Measurements from ENCODE around the gene PEX16.

DNA sequence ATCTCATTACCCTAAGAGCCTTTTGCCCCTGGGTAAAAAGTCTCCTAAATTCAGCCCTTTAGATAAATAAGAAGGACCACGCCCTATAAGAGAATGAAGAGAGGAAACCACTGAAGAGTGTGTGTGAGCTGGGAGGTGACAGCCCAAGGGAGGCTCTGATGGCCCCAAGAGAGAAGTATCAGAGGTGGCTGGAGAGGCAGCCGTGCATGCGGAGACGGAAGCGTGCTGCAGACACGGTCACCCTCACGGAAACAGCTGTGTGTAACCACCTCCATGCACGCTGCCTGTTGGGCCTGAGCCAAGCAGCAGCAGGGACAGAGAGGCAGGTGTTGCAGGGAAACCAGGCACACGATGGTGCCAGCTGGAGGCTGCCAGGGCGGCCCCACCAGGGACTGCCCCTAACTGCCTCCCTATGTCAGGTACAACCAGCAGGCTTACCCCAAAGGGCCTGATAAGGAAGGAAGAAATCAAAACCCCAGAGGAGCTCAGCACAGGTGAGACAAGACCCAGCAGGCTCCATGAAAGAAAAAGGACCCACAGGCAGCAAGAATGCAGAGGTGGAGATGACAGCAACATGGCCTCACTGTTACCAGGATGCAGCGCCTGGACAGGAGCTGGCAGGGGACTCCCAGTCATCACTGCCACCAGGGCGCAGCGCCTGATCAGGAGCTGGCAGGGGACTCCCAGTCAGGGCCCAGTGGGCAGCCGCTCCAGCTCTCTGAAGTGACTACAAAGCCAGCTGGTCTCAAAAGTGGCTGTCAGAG, 12.5 kb upstream of the PEX16 start:
- TF ChIP-seq FOXJ2 (tag; IDR thresholded peaks at IDR 0.05): no peak
- TF ChIP-seq SPI1 (IDR thresholded peaks at IDR 0.05; ENCODE audit: borderline replicate concordance, low read depth, low read length): no peak
- TF ChIP-seq ZKSCAN3 (CRISPR knock-in tag; IDR thresholded peaks at IDR 0.05): no peak
- TF ChIP-seq KAT8 (IDR thresholded peaks at IDR 0.05; ENCODE audit: low read depth): no peak
- TF ChIP-seq, protein P1, sequence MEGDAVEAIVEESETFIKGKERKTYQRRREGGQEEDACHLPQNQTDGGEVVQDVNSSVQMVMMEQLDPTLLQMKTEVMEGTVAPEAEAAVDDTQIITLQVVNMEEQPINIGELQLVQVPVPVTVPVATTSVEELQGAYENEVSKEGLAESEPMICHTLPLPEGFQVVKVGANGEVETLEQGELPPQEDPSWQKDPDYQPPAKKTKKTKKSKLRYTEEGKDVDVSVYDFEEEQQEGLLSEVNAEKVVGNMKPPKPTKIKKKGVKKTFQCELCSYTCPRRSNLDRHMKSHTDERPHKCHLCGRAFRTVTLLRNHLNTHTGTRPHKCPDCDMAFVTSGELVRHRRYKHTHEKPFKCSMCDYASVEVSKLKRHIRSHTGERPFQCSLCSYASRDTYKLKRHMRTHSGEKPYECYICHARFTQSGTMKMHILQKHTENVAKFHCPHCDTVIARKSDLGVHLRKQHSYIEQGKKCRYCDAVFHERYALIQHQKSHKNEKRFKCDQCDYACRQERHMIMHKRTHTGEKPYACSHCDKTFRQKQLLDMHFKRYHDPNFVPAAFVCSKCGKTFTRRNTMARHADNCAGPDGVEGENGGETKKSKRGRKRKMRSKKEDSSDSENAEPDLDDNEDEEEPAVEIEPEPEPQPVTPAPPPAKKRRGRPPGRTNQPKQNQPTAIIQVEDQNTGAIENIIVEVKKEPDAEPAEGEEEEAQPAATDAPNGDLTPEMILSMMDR (IDR thresholded peaks at IDR 0.05 in 2 of 3, conservative IDR thresholded peaks at IDR 0.05 in 1 of 3; ENCODE audit: insufficient read depth in 2 of 3, low read depth in 1 of 3, low read length in 3 of 3): no peak
- TF ChIP-seq, protein P2, sequence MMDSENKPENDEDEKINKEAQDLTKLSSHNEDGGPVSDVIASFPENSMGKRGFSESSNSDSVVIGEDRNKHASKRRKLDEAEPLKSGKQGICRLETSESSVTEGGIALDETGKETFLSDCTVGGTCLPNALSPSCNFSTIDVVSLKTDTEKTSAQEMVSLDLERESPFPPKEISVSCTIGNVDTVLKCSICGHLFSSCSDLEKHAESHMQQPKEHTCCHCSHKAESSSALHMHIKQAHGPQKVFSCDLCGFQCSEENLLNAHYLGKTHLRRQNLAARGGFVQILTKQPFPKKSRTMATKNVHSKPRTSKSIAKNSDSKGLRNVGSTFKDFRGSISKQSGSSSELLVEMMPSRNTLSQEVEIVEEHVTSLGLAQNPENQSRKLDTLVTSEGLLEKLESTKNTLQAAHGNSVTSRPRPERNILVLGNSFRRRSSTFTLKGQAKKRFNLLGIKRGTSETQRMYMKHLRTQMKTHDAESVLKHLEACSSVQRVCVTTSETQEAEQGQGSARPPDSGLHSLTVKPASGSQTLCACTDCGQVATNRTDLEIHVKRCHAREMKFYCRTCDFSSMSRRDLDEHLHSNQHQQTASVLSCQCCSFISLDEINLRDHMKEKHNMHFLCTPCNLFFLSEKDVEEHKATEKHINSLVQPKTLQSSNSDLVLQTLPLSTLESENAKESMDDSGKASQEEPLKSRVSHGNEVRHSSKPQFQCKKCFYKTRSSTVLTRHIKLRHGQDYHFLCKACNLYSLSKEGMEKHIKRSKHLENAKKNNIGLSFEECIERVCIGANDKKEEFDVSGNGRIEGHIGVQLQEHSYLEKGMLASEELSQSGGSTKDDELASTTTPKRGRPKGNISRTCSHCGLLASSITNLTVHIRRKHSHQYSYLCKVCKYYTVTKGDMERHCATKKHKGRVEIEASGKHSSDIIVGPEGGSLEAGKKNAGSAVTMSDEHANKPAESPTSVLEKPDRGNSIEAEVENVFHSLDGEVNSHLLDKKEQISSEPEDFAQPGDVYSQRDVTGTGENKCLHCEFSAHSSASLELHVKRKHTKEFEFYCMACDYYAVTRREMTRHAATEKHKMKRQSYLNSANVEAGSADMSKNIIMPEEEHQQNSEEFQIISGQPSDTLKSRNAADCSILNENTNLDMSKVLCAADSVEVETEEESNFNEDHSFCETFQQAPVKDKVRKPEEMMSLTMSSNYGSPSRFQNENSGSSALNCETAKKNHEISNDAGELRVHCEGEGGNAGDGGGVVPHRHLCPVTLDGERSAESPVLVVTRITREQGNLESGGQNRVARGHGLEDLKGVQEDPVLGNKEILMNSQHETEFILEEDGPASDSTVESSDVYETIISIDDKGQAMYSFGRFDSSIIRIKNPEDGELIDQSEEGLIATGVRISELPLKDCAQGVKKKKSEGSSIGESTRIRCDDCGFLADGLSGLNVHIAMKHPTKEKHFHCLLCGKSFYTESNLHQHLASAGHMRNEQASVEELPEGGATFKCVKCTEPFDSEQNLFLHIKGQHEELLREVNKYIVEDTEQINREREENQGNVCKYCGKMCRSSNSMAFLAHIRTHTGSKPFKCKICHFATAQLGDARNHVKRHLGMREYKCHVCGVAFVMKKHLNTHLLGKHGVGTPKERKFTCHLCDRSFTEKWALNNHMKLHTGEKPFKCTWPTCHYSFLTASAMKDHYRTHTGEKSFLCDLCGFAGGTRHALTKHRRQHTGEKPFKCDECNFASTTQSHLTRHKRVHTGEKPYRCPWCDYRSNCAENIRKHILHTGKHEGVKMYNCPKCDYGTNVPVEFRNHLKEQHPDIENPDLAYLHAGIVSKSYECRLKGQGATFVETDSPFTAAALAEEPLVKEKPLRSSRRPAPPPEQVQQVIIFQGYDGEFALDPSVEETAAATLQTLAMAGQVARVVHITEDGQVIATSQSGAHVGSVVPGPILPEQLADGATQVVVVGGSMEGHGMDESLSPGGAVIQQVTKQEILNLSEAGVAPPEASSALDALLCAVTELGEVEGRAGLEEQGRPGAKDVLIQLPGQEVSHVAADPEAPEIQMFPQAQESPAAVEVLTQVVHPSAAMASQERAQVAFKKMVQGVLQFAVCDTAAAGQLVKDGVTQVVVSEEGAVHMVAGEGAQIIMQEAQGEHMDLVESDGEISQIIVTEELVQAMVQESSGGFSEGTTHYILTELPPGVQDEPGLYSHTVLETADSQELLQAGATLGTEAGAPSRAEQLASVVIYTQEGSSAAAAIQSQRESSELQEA (IDR thresholded peaks at IDR 0.05; ENCODE audit: low read depth): no peak
- no peak for TF ChIP-seq SIRT6 (IDR thresholded peaks at IDR 0.05; ENCODE audit: low read depth, low read length)
- no peak for TF ChIP-seq CBX8 (IDR thresholded peaks at IDR 0.05; ENCODE audit: borderline replicate concordance, extremely low read depth, low read depth, low read length, poor library complexity, severe bottlenecking)
- no peak for TF ChIP-seq POLR2AphosphoS5 (IDR thresholded peaks at IDR 0.05; ENCODE audit: control insufficient read depth, insufficient read depth, low read depth, low read length)

Measured in K562 (cell line).